H9 (cell line): ENCODE measurements around the gene CCBE1. TPM values are rescaled to one million over a fixed set of nuclear protein-coding genes. Genes with fewer than 3 reads are reported as not detected.

ENCODE experiments used
- DNase-seq: peaks from one replicate; pipeline ENCODE4 v3.0.0-alpha.2; 2017
- H2AFZ ChIP-seq: one replicate; pipeline ENCODE4 v1.6.1; 2013; ENCODE audit warnings: mild to moderate bottlenecking, low read length, control low read depth, moderate library complexity
- H2AK5ac ChIP-seq: 2 replicates; pipeline ENCODE4 v1.6.1; 2013; ENCODE audit warnings: low read length, control low read depth, mixed read lengths; ENCODE audit not compliant: insufficient read length
- H2BK120ac ChIP-seq: one replicate; pipeline ENCODE4 v1.6.1; 2013; ENCODE audit warnings: low read depth, mild to moderate bottlenecking, low read length, control low read depth, inconsistent platforms; ENCODE audit not compliant: poor library complexity, severe bottlenecking
- H2BK12ac ChIP-seq: 2 replicates; pipeline ENCODE4 v1.6.1; 2013; ENCODE audit warnings: low read length, control low read depth, mixed read lengths, low read depth; ENCODE audit not compliant: insufficient read length
- H2BK15ac ChIP-seq: 2 replicates; pipeline ENCODE4 v1.6.1; 2013; ENCODE audit warnings: low read depth, low read length, control low read depth
- H2BK20ac ChIP-seq: one replicate; pipeline ENCODE4 v1.6.1; 2013; ENCODE audit warnings: low read depth, mild to moderate bottlenecking, low read length, control low read depth, inconsistent platforms; ENCODE audit not compliant: poor library complexity, severe bottlenecking
- H2BK5ac ChIP-seq: 2 replicates; pipeline ENCODE4 v1.6.1; 2013; ENCODE audit warnings: low read length, control low read depth, mixed read lengths; ENCODE audit not compliant: insufficient read length
- H3K14ac ChIP-seq: 2 replicates; pipeline ENCODE4 v1.6.1; 2013; ENCODE audit warnings: low read length, control low read depth; ENCODE audit not compliant: insufficient read depth
- H3K18ac ChIP-seq: 2 replicates; pipeline ENCODE4 v1.6.1; 2013; ENCODE audit warnings: low read depth, mild to moderate bottlenecking, mixed read lengths, low read length, control low read depth; ENCODE audit not compliant: insufficient read length
- H3K23ac ChIP-seq: 2 replicates; pipeline ENCODE4 v1.6.1; 2013; ENCODE audit warnings: low read length, control low read depth, mixed read lengths, low read depth; ENCODE audit not compliant: insufficient read length
- H3K23me2 ChIP-seq: 2 replicates; pipeline ENCODE4 v1.6.1; 2013; ENCODE audit warnings: low read depth, mild to moderate bottlenecking, mixed read lengths, low read length, control low read depth; ENCODE audit not compliant: insufficient read length, poor library complexity, severe bottlenecking
- H3K27ac ChIP-seq: 2 replicates; pipeline ENCODE4 v1.5.1; 2013; ENCODE audit warnings: low read length, control low read depth, mixed read lengths, low read depth; ENCODE audit not compliant: insufficient read length
- H3K27me3 ChIP-seq: 2 replicates; pipeline ENCODE4 v1.6.1; 2013; ENCODE audit warnings: low read length, control low read depth, inconsistent platforms; ENCODE audit not compliant: insufficient read depth
- H3K4ac ChIP-seq: 2 replicates; pipeline ENCODE4 v1.6.1; 2013; ENCODE audit warnings: low read depth, mild to moderate bottlenecking, control low read depth, inconsistent platforms, low read length, moderate library complexity
- H3K4me1 ChIP-seq: 2 replicates; pipeline ENCODE4 v1.6.1; 2013; ENCODE audit warnings: low read length, control low read depth, inconsistent platforms; ENCODE audit not compliant: insufficient read depth
- H3K4me2 ChIP-seq: 2 replicates; pipeline ENCODE4 v1.6.1; 2013; ENCODE audit warnings: low read length, control low read depth, mixed read lengths; ENCODE audit not compliant: insufficient read length, insufficient read depth
- H3K56ac ChIP-seq: 2 replicates; pipeline ENCODE4 v1.6.1; 2013; ENCODE audit warnings: low read depth, mild to moderate bottlenecking, mixed read lengths, low read length, control low read depth; ENCODE audit not compliant: insufficient read length
- H3K79me1 ChIP-seq: 2 replicates; pipeline ENCODE4 v1.6.1; 2013; ENCODE audit warnings: low read depth, mild to moderate bottlenecking, moderate library complexity, low read length, control low read depth, inconsistent platforms; ENCODE audit not compliant: insufficient read depth, poor library complexity, severe bottlenecking
- H3K79me2 ChIP-seq: 2 replicates; pipeline ENCODE4 v1.6.1; 2013; ENCODE audit warnings: low read length, control low read depth, inconsistent platforms; ENCODE audit not compliant: insufficient read depth
- H3K9ac ChIP-seq: 2 replicates; pipeline ENCODE4 v1.6.1; 2013; ENCODE audit warnings: low read length, control low read depth, mixed read lengths; ENCODE audit not compliant: insufficient read length; ENCODE audit errors: extremely low read depth
- H3K9me3 ChIP-seq: one replicate; pipeline ENCODE4 v1.6.1; 2013; ENCODE audit warnings: low read depth, low read length, inconsistent platforms; ENCODE audit not compliant: control insufficient read depth
- H3T11ph ChIP-seq: one replicate; pipeline ENCODE4 v1.6.1; 2013; ENCODE audit warnings: mild to moderate bottlenecking, low read length, control low read depth, inconsistent platforms
- H4K20me1 ChIP-seq: one replicate; pipeline ENCODE4 v1.6.1; 2013; ENCODE audit not compliant: control insufficient read depth, insufficient read length, insufficient read depth
- H4K5ac ChIP-seq: 2 replicates; pipeline ENCODE4 v1.6.1; 2013; ENCODE audit warnings: low read depth, mild to moderate bottlenecking, mixed read lengths, low read length, control low read depth; ENCODE audit not compliant: insufficient read length
- H4K8ac ChIP-seq: replicated peaks from 2 replicates; pipeline ENCODE4 v1.6.1; 2013; ENCODE audit warnings: low read length, control low read depth, mixed read lengths, low read depth; ENCODE audit not compliant: insufficient read length
- H4K91ac ChIP-seq: 2 replicates; pipeline ENCODE4 v1.6.1; 2013; ENCODE audit warnings: low read depth, mild to moderate bottlenecking, moderate library complexity, mixed read lengths, low read length, control low read depth; ENCODE audit not compliant: insufficient read length
- H3K27ac Mint-ChIP-seq, 3 experiments: 2 replicates in 2 of 3; 3 replicates in 1 of 3; pipeline ENCODE4 v1.8.0; 2020 to 2021; ENCODE audit warnings: mixed read lengths in 3 of 3, mild to moderate bottlenecking in 1 of 3, moderate library complexity in 1 of 3
- H3K27me3 Mint-ChIP-seq: 2 replicates; pipeline ENCODE4 v1.8.0; 2021; ENCODE audit warnings: low read depth, mild to moderate bottlenecking, moderate library complexity, mixed read lengths
- H3K36me3 Mint-ChIP-seq, 3 experiments: 2 replicates in 2 of 3; 3 replicates in 1 of 3; pipeline ENCODE4 v1.8.0; 2020 to 2021; ENCODE audit warnings: low read depth in 3 of 3, mixed read lengths in 3 of 3; ENCODE audit not compliant: insufficient read depth in 1 of 3
- H3K4me1 Mint-ChIP-seq, 2 experiments: 2 replicates each; pipeline ENCODE4 v1.8.0; 2020; ENCODE audit warnings: mixed read lengths in 2 of 2
- H3K4me3 Mint-ChIP-seq, 2 experiments: 2 replicates in 1 of 2; 3 replicates in 1 of 2; pipeline ENCODE4 v1.8.0; 2020 to 2021; ENCODE audit warnings: mild to moderate bottlenecking in 2 of 2, mixed read lengths in 2 of 2, moderate library complexity in 1 of 2
- H3K9me3 Mint-ChIP-seq, 2 experiments: 2 replicates in 1 of 2; 3 replicates in 1 of 2; pipeline ENCODE4 v1.8.0; 2020; ENCODE audit warnings: mild to moderate bottlenecking in 2 of 2, mixed read lengths in 2 of 2, moderate library complexity in 1 of 2
- WGBS: extraction: QIAGEN DNeasy Blood & Tissue Kit; methylation state at CpG from one replicate; pipeline ENCODE4 v1.1.7; 2013; ENCODE audit warnings: missing lambda C conversion rate, low lambda C conversion rate, mixed read lengths; ENCODE audit not compliant: insufficient read length; ENCODE audit errors: extremely low coverage; 5-methylcytosine and 5-hydroxymethylcytosine counted together
- total RNA-seq: library from RNA; stranded (reverse); gene quantifications from 2 replicates; pipeline ENCODE4 v1.2.1, GENCODE V29; 2021
- TF ChIP-seq, protein P1 (sequence below): fragments of 200-600 bp; sonication (generic); conservative IDR thresholded peaks from 3 replicates; pipeline ENCODE4 v1.8.0; 2021; ENCODE audit warnings: antibody characterized with exemption, mild to moderate bottlenecking

The CCBE1 gene
- total RNA-seq, 1 experiment from 2014 or later: 0.39 TPM

DNA sequence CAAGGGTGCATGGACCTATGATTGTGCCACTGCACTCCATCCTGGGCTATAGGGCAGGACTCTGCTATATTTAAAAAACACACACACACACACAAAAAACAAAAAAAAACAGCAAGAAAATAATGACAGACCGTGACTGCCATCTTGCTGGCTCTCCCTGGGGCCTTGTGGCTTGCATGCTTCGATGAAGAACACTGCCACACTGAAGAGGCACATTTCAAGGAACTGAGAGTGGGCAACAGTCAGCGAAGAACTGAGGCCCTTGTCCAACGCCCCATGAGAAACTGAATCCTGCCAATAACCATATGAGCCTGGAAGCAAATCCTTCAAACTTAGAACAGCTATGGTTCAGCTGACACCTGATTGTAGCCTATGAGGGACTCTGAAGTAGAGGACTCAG is 158.1 kb downstream of the CCBE1 start:
- no peaks in the 10 kb centered on the region for H3K79me2 ChIP-seq
- H3K18ac ChIP-seq: no peak overlapping the region

More for the DNA sequence above, 158.1 kb downstream of the CCBE1 start:
- Histone ChIP-seq H3K27ac (no peak overlapping the region), H4K91ac (no peak overlapping the region), H3K14ac (no peak overlapping the region), H4K8ac (no peak overlapping the region), H2AK5ac (no peak overlapping the region), H2BK12ac (no peak overlapping the region), H3K56ac (no peak overlapping the region), H3K4ac (no peak overlapping the region), H2AFZ (no peak overlapping the region), H3K9me3 (no peaks in the 10 kb centered on the region), H4K5ac (no peak overlapping the region), H4K20me1 (no peaks in the 10 kb centered on the region), H2BK20ac (no peak overlapping the region), H3T11ph (no peak overlapping the region), H3K4me2 (no peak overlapping the region), H3K23me2 (no peaks in the 10 kb centered on the region), H3K79me1 (no peaks in the 10 kb centered on the region), H2BK120ac (no peak overlapping the region), H2BK15ac (no peak overlapping the region), H3K27me3 (no peaks in the 10 kb centered on the region), H3K4me1 (no peaks in the 10 kb centered on the region), H3K9ac (no peak overlapping the region), H3K23ac (no peak overlapping the region), H2BK5ac (no peak overlapping the region)
- Mint-ChIP-seq H3K9me3 (no peaks in the 10 kb centered on the region), H3K36me3 (no peaks in the 10 kb centered on the region), H3K4me3 (no peak overlapping the region), H3K27ac (no peak overlapping the region; a peak in 1 of 7 replicates), H3K27me3 (no peaks in the 10 kb centered on the region; the same call in 1 of the 2 replicates), H3K4me1 (no peaks in the 10 kb centered on the region)
- TF ChIP-seq, protein P1, sequence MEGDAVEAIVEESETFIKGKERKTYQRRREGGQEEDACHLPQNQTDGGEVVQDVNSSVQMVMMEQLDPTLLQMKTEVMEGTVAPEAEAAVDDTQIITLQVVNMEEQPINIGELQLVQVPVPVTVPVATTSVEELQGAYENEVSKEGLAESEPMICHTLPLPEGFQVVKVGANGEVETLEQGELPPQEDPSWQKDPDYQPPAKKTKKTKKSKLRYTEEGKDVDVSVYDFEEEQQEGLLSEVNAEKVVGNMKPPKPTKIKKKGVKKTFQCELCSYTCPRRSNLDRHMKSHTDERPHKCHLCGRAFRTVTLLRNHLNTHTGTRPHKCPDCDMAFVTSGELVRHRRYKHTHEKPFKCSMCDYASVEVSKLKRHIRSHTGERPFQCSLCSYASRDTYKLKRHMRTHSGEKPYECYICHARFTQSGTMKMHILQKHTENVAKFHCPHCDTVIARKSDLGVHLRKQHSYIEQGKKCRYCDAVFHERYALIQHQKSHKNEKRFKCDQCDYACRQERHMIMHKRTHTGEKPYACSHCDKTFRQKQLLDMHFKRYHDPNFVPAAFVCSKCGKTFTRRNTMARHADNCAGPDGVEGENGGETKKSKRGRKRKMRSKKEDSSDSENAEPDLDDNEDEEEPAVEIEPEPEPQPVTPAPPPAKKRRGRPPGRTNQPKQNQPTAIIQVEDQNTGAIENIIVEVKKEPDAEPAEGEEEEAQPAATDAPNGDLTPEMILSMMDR: no peak
- DNase-seq: no peak
- WGBS: no CpG with 5 or more reads among the region's 4 CpGs
